Breast epithelium (tissue), 3 donors: ENCODE measurements around the gene PDSS2.

Experiments
- CTCF ChIP-seq, 3 donors: fragments of 450-650 bp; IDR thresholded peaks; one replicate each; pipeline ENCODE4 v1.5.1; 2016 to 2017; ENCODE audit warnings: antibody characterized with exemption in 3 of 3, mild to moderate bottlenecking in 3 of 3, moderate library complexity in 3 of 3
- POLR2AphosphoS5 ChIP-seq, 3 donors: sonication (generic); formaldehyde crosslinking; IDR thresholded peaks; one replicate each; pipeline ENCODE4 v1.6.1; 2017; ENCODE audit warnings: antibody characterized with exemption in 3 of 3

GRCh38 chr6:107304421-107305025 is 154.8 kb downstream of the PDSS2 start:
- TF ChIP-seq CTCF (IDR thresholded peaks at IDR 0.05) (no peak), POLR2AphosphoS5 (IDR thresholded peaks at IDR 0.05) (no peak)
